Tibial artery (tissue), 4 donors: Measurements from ENCODE around the gene MTERF4.
"Not testable (repeated sequence)": the region's sequence is repeated elsewhere in the genome, so short reads cannot be mapped to it uniquely, and the experiment has no call there.

Experiments used
- DNase-seq, 2 donors: peaks; one replicate each; pipeline ENCODE4 v3.0.0-alpha.2; 2019
- H3K27ac ChIP-seq, 2 donors: fragments of 200-600 bp; sonication (generic) in 1 of 2; 1 replicate in 1 of 2; 2 replicates in 1 of 2; pipeline ENCODE4 v1.5.1; 2018 to 2019; ENCODE audit warnings: mild to moderate bottlenecking in 1 of 2
- H3K27me3 ChIP-seq, 2 donors: fragments of 200-600 bp; sonication (generic) in 1 of 2; one replicate each; pipeline versions ENCODE4 v1.5.1 to v1.6.0; 2016 to 2019
- H3K36me3 ChIP-seq, 3 donors: fragments of 200-600 bp; sonication (generic) in 2 of 3; one replicate each; pipeline ENCODE4 v1.5.1; 2016 to 2019; ENCODE audit warnings: mild to moderate bottlenecking in 2 of 3
- H3K4me1 ChIP-seq, 4 donors: fragments of 200-600 bp; sonication (generic) in 2 of 4; 1 replicate in 3 of 4; 2 replicates in 1 of 4; pipeline ENCODE4 v1.5.1; 2016 to 2019
- H3K4me3 ChIP-seq, 2 donors: fragments of 200-600 bp; sonication (generic) in 1 of 2; 1 replicate in 1 of 2; 2 replicates in 1 of 2; pipeline ENCODE4 v1.5.1; 2018 to 2019; ENCODE audit warnings: mild to moderate bottlenecking in 2 of 2
- H3K9me3 ChIP-seq, 3 donors: fragments of 200-600 bp; sonication (generic) in 1 of 3; one replicate each; pipeline ENCODE4 v1.5.1; 2016 to 2019
- CTCF ChIP-seq, 2 experiments: fragments of 200-600 bp in 1 of 2; fragments of 450-650 bp in 1 of 2; IDR thresholded peaks; one replicate each; pipeline ENCODE4 v1.5.1; 2017 to 2019; ENCODE audit warnings: antibody characterized with exemption in 2 of 2, mild to moderate bottlenecking in 1 of 2, moderate library complexity in 1 of 2
- intact Hi-C: fragments of 100-400 bp; cut with DNase I; formaldehyde crosslinking; loops from one replicate; pipeline ENCODE4 v1.15.0; 2023; ENCODE audit warnings: low total_unique reads

Gene MTERF4

GRCh38 chr2:241095594-241096290, 6.3 kb downstream of the MTERF4 start:
- Histone ChIP-seq H3K4me1 (peaks cover 0 to 5% (median 2%) of the 10 kb centered on the region in 4 donors), H3K27ac (no peak overlapping the region), H3K36me3 (peaks cover 36 to 93% (median 73%) of the 10 kb centered on the region in 3 donors), H3K4me3 (no peak overlapping the region), H3K9me3 (no peaks in the 10 kb centered on the region), H3K27me3 (no peaks in the 10 kb centered on the region)
- TF ChIP-seq CTCF (IDR thresholded peaks at IDR 0.05) = no peak
- intact Hi-C loops = no loop called here
- no peak for DNase-seq

- H3K4me1 ChIP-seq = no peaks in the 10 kb centered on the region
- no peak overlapping the region for H3K4me3 ChIP-seq
- intact Hi-C loops = no loop called here
- DNase-seq = no peak
- H3K27ac ChIP-seq = no peak overlapping the region
- no peak for TF ChIP-seq CTCF (IDR thresholded peaks at IDR 0.05)
- no peaks in the 10 kb centered on the region for H3K9me3 ChIP-seq
- H3K36me3 ChIP-seq = peaks cover 36 to 99% (median 79%) of the 10 kb centered on the region in 3 donors
- H3K27me3 ChIP-seq = no peaks in the 10 kb centered on the region
Measured at GRCh38 chr2:241094924-241095420, 7.1 kb downstream of the MTERF4 start.

GRCh38 chr2:241094172-241094571, 7.9 kb downstream of the MTERF4 start:
- Histone ChIP-seq H3K4me3 (no peak overlapping the region), H3K4me1 (no peaks in the 10 kb centered on the region), H3K27ac (no peak overlapping the region), H3K9me3 (no peaks in the 10 kb centered on the region), H3K27me3 (no peaks in the 10 kb centered on the region), H3K36me3 (peaks cover 36 to 99% (median 82%) of the 10 kb centered on the region in 3 donors)
- intact Hi-C loops = no loop called here
- no peak for DNase-seq
- no peak for TF ChIP-seq CTCF (IDR thresholded peaks at IDR 0.05)

- peaks cover 42 to 99% (median 82%) of the 10 kb centered on the region in 3 donors for H3K36me3 ChIP-seq
- intact Hi-C loops, DNase-seq, H3K4me1 ChIP-seq, H3K9me3 ChIP-seq, H3K27ac ChIP-seq, H3K4me3 ChIP-seq, H3K27me3 ChIP-seq: not testable (repeated sequence)
Measured at GRCh38 chr2:241093133-241093781, 8.8 kb downstream of the MTERF4 start.

- Histone ChIP-seq H3K4me1 (no peaks in the 10 kb centered on the region), H3K36me3 (peaks cover 48 to 100% (median 85%) of the 10 kb centered on the region in 3 donors), H3K9me3 (no peaks in the 10 kb centered on the region), H3K27ac (no peak overlapping the region), H3K27me3 (no peaks in the 10 kb centered on the region), H3K4me3 (no peak overlapping the region)
- TF ChIP-seq CTCF (IDR thresholded peaks at IDR 0.05) = no peak
- DNase-seq = no peak
- intact Hi-C loops = no loop called here
Measured at GRCh38 chr2:241092677-241093076, 9.4 kb downstream of the MTERF4 start.

GRCh38 chr2:241091734-241092445, 10.2 kb downstream of the MTERF4 start:
- intact Hi-C loops = no loop called here
- no peaks in the 10 kb centered on the region for H3K27me3 ChIP-seq
- DNase-seq = no peak
- H3K4me1 ChIP-seq = no peaks in the 10 kb centered on the region
- no peak overlapping the region for H3K27ac ChIP-seq
- H3K4me3 ChIP-seq = no peak overlapping the region
- peaks cover 50 to 100% (median 93%) of the 10 kb centered on the region in 3 donors for H3K36me3 ChIP-seq
- no peaks in the 10 kb centered on the region for H3K9me3 ChIP-seq
- TF ChIP-seq CTCF (IDR thresholded peaks at IDR 0.05) = no peak
